K562 (cell line): ENCODE results near the gene RASIP1. TPM values are rescaled to one million over a fixed set of nuclear protein-coding genes. Genes with fewer than 3 reads are reported as not detected.

Experiments
- BRD4 ChIP-seq: fragments of 200-600 bp; sonication (generic); IDR thresholded peaks from 2 replicates; pipeline ENCODE4 v1.6.1; 2017; ENCODE audit warnings: inconsistent platforms
- CREB1 ChIP-seq, 2 experiments: sonication (generic) in 1 of 2; formaldehyde crosslinking in 1 of 2; IDR thresholded peaks; 2 replicates each; pipeline versions ENCODE4 v1.6.1 to v1.8.0; 2012 to 2022; ENCODE audit warnings: inconsistent platforms in 1 of 2, mild to moderate bottlenecking in 1 of 2, missing genetic modification reagents in 1 of 2, moderate library complexity in 1 of 2
- CSDE1 ChIP-seq, 2 experiments: fragments of 450-650 bp; IDR thresholded peaks; 2 replicates each; pipeline ENCODE4 v1.6.1; 2016; ENCODE audit warnings: mild to moderate bottlenecking in 1 of 2
- EHMT2 ChIP-seq: fragments of 450-650 bp; IDR thresholded peaks from 2 replicates; pipeline ENCODE4 v1.6.1; 2018; ENCODE audit warnings: antibody characterized with exemption
- FOXP1 ChIP-seq: sonication (generic); formaldehyde crosslinking; IDR thresholded peaks from 2 replicates; pipeline ENCODE4 v1.8.0; 2022; ENCODE audit warnings: mild to moderate bottlenecking, missing genetic modification reagents
- KDM5B ChIP-seq: fragments of 200-600 bp; sonication (generic); IDR thresholded peaks from 2 replicates; pipeline ENCODE4 v1.6.1; 2012; ENCODE audit warnings: low read depth, mild to moderate bottlenecking, moderate library complexity, low read length, control low read depth, inconsistent platforms; ENCODE audit not compliant: insufficient replicate concordance
- MYC ChIP-seq, 2 experiments: fragments of 250-450 bp in 1 of 2; sonication (Bioruptor Pico) in 1 of 2; IDR thresholded peaks; 2 replicates each; pipeline versions ENCODE4 v1.5.1 to v1.6.1; 2012 to 2021; ENCODE audit warnings: low read depth in 2 of 2, borderline replicate concordance in 1 of 2, improper control_type of control experiment in 1 of 2, low read length in 1 of 2, mild to moderate bottlenecking in 1 of 2, moderate library complexity in 1 of 2
- NCOR1 ChIP-seq: fragments of 450-650 bp; IDR thresholded peaks from 2 replicates; pipeline ENCODE4 v1.6.1; 2016; ENCODE audit warnings: mild to moderate bottlenecking, moderate library complexity
- NR1H2 ChIP-seq: sonication (generic); formaldehyde crosslinking; IDR thresholded peaks from 2 replicates; pipeline ENCODE4 v1.4.0; 2020; ENCODE audit warnings: mild to moderate bottlenecking, missing genetic modification reagents
- POLR2B ChIP-seq: fragments of 450-650 bp; IDR thresholded peaks from 2 replicates; pipeline ENCODE4 v1.6.1; 2018; ENCODE audit warnings: low read depth; ENCODE audit not compliant: partially characterized antibody
- POLR3G ChIP-seq: IDR thresholded peaks from 2 replicates; pipeline ENCODE4 v1.6.1; 2011; ENCODE audit not compliant: insufficient read length, insufficient replicate concordance; ENCODE audit errors: extremely low read depth
- PPARD ChIP-seq: fragments of 250-450 bp; sonication (Bioruptor Pico); IDR thresholded peaks from 2 replicates; pipeline ENCODE4 v1.8.0; 2022; ENCODE audit warnings: inconsistent platforms, mild to moderate bottlenecking, moderate library complexity
- TRIM28 ChIP-seq: fragments of 450-650 bp; IDR thresholded peaks from 2 replicates; pipeline ENCODE4 v1.6.1; 2017
- ZFPM2 ChIP-seq: fragments of 250-450 bp; sonication (Bioruptor Pico); IDR thresholded peaks from 2 replicates; pipeline ENCODE4 v1.5.1; 2022; ENCODE audit warnings: mild to moderate bottlenecking
- polyA plus RNA-seq, 8 experiments: library from polyadenylated mRNA; depleted of rRNA in 4 of 8; stranded (reverse) in 5 of 8; unstranded in 3 of 8; fragments of >200 nt; fragmentation: Nextera tagmentation in 2 of 8; fragmentation: Illumina TruSeq in 1 of 8; extraction: Ambion mirVana in 2 of 8; extraction: Trizol in 1 of 8; gene quantifications; 2 replicates each; pipeline versions ENCODE4 v1.2.1 to v1.2.3, GENCODE V29; 2011 to 2014; ENCODE audit warnings: inconsistent platforms in 1 of 8, missing spikeins in 1 of 8
- total RNA-seq, 7 experiments: library from RNA; depleted of rRNA in 6 of 7; stranded (reverse); fragments of >200 nt in 6 of 7; fragmentation: Illumina TruSeq in 2 of 7; extraction: Trizol in 2 of 7; gene quantifications; 2 replicates each; pipeline versions ENCODE4 v1.2.1 to v1.2.3, GENCODE V29; 2011 to 2021; ENCODE audit warnings: low replicate concordance in 1 of 7
- TF ChIP-seq, protein P1 (sequence below): sonication (generic); formaldehyde crosslinking; IDR thresholded peaks from 2 replicates; pipeline ENCODE4 v1.8.0; 2022; ENCODE audit warnings: mild to moderate bottlenecking, missing genetic modification reagents
- TF ChIP-seq, protein P2 (sequence below): sonication (generic); formaldehyde crosslinking; IDR thresholded peaks from 2 replicates; pipeline ENCODE4 v1.8.0; 2023; ENCODE audit warnings: mild to moderate bottlenecking, missing genetic modification reagents
- TF ChIP-seq, protein P3 (sequence below): fragments of 450-650 bp; IDR thresholded peaks from 2 replicates; pipeline ENCODE4 v1.6.1; 2016; ENCODE audit warnings: antibody characterized with exemption

The RASIP1 gene
- total and polyA plus RNA-seq, 9 of the 15 experiments (the other 6 are each of a cell fraction or from before 2014, with no cell fraction given): 0.20 to 4.7 (median 1.5) TPM

DNA sequence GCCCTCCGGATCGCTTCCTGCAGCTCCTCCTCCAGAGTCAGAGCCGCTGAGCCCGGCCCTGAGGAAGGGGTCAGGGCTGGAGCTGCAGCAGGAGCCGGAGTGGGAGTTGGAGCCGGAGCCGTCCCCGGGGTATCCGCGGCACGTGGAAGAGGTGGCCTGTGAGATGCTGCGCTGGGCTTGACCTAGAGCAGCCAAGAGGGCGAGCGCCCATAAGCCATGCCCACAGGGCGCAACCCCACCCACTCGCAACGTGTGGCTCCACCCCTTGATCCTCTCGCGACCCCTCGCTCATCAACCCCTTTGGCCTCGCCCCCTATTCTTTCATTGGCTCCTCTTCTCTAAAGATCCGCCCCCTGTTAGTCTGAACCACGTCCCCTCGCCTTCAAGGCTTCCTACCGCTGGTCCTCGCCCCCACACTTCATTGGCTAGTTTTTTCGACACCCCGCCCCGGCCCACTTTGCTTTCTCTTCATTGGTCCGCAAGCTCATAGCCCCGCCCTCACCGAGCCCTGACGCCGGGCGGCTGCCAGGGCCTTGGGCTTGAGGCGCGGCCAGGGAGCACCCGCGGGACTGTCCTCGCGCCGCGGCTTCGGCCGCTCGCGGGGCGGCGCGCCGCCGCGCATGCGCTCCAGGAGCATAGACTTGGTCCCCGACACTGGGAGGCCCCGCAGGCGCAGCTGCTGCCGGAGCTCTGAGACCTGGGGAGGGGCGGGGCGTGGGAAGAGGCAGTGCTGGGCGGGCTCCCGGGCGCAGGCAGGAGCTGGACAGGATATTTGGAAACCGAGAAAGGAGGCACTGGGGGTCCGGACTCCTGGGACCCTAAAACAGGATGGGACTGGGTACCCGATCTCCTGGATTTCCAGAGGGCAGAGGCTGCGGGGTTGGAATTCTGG lies 26.3 kb downstream of the RASIP1 start (continued):
- TF ChIP-seq, protein P1, sequence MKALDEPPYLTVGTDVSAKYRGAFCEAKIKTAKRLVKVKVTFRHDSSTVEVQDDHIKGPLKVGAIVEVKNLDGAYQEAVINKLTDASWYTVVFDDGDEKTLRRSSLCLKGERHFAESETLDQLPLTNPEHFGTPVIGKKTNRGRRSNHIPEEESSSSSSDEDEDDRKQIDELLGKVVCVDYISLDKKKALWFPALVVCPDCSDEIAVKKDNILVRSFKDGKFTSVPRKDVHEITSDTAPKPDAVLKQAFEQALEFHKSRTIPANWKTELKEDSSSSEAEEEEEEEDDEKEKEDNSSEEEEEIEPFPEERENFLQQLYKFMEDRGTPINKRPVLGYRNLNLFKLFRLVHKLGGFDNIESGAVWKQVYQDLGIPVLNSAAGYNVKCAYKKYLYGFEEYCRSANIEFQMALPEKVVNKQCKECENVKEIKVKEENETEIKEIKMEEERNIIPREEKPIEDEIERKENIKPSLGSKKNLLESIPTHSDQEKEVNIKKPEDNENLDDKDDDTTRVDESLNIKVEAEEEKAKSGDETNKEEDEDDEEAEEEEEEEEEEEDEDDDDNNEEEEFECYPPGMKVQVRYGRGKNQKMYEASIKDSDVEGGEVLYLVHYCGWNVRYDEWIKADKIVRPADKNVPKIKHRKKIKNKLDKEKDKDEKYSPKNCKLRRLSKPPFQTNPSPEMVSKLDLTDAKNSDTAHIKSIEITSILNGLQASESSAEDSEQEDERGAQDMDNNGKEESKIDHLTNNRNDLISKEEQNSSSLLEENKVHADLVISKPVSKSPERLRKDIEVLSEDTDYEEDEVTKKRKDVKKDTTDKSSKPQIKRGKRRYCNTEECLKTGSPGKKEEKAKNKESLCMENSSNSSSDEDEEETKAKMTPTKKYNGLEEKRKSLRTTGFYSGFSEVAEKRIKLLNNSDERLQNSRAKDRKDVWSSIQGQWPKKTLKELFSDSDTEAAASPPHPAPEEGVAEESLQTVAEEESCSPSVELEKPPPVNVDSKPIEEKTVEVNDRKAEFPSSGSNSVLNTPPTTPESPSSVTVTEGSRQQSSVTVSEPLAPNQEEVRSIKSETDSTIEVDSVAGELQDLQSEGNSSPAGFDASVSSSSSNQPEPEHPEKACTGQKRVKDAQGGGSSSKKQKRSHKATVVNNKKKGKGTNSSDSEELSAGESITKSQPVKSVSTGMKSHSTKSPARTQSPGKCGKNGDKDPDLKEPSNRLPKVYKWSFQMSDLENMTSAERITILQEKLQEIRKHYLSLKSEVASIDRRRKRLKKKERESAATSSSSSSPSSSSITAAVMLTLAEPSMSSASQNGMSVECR (CRISPR knock-in tag): no peak
- no peak for TF ChIP-seq POLR3G
- TF ChIP-seq FOXP1 (CRISPR knock-in tag): no peak
- no peak for TF ChIP-seq CSDE1 (IDR thresholded peaks at IDR 0.05)
- no peak for TF ChIP-seq BRD4
- TF ChIP-seq EHMT2: no peak
- no peak for TF ChIP-seq NCOR1
- TF ChIP-seq, protein P2, sequence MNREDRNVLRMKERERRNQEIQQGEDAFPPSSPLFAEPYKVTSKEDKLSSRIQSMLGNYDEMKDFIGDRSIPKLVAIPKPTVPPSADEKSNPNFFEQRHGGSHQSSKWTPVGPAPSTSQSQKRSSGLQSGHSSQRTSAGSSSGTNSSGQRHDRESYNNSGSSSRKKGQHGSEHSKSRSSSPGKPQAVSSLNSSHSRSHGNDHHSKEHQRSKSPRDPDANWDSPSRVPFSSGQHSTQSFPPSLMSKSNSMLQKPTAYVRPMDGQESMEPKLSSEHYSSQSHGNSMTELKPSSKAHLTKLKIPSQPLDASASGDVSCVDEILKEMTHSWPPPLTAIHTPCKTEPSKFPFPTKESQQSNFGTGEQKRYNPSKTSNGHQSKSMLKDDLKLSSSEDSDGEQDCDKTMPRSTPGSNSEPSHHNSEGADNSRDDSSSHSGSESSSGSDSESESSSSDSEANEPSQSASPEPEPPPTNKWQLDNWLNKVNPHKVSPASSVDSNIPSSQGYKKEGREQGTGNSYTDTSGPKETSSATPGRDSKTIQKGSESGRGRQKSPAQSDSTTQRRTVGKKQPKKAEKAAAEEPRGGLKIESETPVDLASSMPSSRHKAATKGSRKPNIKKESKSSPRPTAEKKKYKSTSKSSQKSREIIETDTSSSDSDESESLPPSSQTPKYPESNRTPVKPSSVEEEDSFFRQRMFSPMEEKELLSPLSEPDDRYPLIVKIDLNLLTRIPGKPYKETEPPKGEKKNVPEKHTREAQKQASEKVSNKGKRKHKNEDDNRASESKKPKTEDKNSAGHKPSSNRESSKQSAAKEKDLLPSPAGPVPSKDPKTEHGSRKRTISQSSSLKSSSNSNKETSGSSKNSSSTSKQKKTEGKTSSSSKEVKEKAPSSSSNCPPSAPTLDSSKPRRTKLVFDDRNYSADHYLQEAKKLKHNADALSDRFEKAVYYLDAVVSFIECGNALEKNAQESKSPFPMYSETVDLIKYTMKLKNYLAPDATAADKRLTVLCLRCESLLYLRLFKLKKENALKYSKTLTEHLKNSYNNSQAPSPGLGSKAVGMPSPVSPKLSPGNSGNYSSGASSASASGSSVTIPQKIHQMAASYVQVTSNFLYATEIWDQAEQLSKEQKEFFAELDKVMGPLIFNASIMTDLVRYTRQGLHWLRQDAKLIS: no peak
- TF ChIP-seq, protein P3, sequence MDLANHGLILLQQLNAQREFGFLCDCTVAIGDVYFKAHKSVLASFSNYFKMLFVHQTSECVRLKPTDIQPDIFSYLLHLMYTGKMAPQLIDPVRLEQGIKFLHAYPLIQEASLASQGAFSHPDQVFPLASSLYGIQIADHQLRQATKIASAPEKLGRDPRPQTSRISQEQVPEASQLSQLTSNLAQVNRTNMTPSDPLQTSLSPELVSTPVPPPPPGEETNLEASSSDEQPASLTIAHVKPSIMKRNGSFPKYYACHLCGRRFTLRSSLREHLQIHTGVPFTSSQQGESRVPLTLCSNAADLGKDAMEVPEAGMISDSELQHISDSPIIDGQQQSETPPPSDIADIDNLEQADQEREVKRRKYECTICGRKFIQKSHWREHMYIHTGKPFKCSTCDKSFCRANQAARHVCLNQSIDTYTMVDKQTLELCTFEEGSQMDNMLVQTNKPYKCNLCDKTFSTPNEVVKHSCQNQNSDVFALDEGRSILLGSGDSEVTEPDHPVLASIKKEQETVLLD: peak; percentile 83; the same call in 1 of the 2 replicates
- peak; percentile 40 for TF ChIP-seq KDM5B
- no peak for TF ChIP-seq NR1H2
- no peak for TF ChIP-seq ZFPM2 (CRISPR knock-in tag)
- no peak for TF ChIP-seq PPARD (CRISPR knock-in tag)
- TF ChIP-seq POLR2B: peak; percentile 27
- TF ChIP-seq MYC (IDR thresholded peaks at IDR 0.05; ENCODE audit: low read depth, low read length): no peak; the same call in none of the 2 replicates
- TF ChIP-seq MYC (CRISPR knock-in tag; IDR thresholded peaks at IDR 0.05; ENCODE audit: borderline replicate concordance, low read depth): no peak
- no peak for TF ChIP-seq TRIM28
- peak; percentile 74 for TF ChIP-seq CREB1 (IDR thresholded peaks at IDR 0.05)
- TF ChIP-seq CREB1 (CRISPR knock-in tag; IDR thresholded peaks at IDR 0.05): 0 out of 2 replicates have a peak, but pooled peaks have one; percentile 53
